ENCODE measurements around the gene CTXN1.

DNA sequence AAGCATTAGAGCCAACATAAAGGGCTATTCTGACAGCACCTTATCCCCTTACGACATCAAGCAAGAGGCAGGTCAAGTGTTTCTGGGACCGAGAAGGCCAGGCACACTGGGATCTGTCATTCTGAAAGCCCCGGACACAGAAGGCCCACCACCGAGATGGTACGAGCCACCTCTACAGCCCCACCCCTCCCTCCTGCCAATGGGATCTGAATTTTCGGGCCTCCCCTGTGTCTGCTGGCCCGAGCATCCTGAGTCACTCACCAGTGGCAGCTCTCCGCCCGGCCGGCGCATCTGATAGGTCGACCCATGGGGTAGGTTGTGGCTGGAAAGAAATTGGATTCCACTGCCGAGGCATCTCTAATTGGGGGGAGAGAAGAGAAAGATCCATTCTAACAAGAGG, 14.9 kb upstream of the CTXN1 start:
- TF ChIP-seq CTCF (IDR thresholded peaks at IDR 0.05), result no peak
- no peak for TF ChIP-seq ZFX (IDR thresholded peaks at IDR 0.05; ENCODE audit: borderline replicate concordance)
